ENCODE measurements around the gene CIBAR2. TPM values are rescaled to one million over a fixed set of nuclear protein-coding genes. Genes with fewer than 3 reads are reported as not detected.

Gene CIBAR2
- total RNA-seq, 1 donor from 2014 or later: not detected

DNA sequence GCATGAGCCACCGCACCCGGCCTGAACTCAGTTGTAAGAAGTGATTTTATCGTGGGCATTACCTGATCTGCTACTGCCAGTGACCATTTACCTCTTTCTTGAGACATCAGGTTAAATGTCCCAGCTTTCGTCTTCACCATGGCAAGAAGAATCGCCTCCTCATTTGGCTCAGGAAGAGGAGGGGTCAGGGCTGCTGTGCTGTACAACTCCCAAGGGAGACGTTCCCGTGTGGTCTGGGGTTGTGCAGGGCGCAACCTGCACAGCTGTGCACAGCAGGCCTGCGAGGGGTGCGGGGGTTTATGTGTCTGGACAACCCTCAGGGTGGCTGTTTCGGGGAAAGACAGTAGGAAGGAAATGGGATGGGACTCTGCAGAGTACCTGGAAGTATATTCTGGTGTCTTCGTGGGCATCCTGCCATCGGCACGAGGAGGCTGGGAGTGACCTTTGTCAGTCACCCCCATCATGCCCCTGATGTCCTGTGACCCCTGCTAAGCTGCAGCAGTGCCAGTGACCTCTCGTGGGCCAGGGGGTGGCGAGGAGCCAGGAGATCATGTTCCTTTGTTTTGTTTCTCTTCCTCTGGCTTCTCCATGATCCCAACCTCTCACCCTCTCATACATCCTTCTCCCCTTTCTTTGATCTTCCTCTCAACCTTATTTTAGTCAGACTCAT is 27.3 kb downstream of the CIBAR2 start:
- no peaks in the 10 kb centered on the region for H3K27me3 Mint-ChIP-seq (ENCODE audit: low read depth)
- TF ChIP-seq CTCF (IDR thresholded peaks at IDR 0.05): no peak
- DNase-seq (ENCODE audit: low spot score): no peak
- H3K36me3 Mint-ChIP-seq (ENCODE audit: low read depth): peaks cover 9% of the 10 kb centered on the region
- H3K9me3 Mint-ChIP-seq (ENCODE audit: low read depth): no peaks in the 10 kb centered on the region
- no peak overlapping the region for H3K27ac Mint-ChIP-seq (ENCODE audit: unreplicated experiment)
- H3K4me3 Mint-ChIP-seq (ENCODE audit: unreplicated experiment): no peak overlapping the region
- peaks cover 12% of the 10 kb centered on the region for H3K4me1 Mint-ChIP-seq (ENCODE audit: low read depth)

- no peak for TF ChIP-seq CTCF (IDR thresholded peaks at IDR 0.05)
- no peak for DNase-seq (ENCODE audit: low spot score)
- Mint-ChIP-seq H3K4me3 (ENCODE audit: unreplicated experiment) (no peak overlapping the region), H3K27me3 (ENCODE audit: low read depth) (no peaks in the 10 kb centered on the region), H3K4me1 (ENCODE audit: low read depth) (peaks cover 5% of the 10 kb centered on the region), H3K27ac (ENCODE audit: unreplicated experiment) (no peak overlapping the region), H3K36me3 (ENCODE audit: low read depth) (peaks cover 14% of the 10 kb centered on the region), H3K9me3 (ENCODE audit: low read depth) (no peaks in the 10 kb centered on the region)
Measured at GRCh38 chr16:85083051-85083639, 29.1 kb downstream of the CIBAR2 start.

DNA sequence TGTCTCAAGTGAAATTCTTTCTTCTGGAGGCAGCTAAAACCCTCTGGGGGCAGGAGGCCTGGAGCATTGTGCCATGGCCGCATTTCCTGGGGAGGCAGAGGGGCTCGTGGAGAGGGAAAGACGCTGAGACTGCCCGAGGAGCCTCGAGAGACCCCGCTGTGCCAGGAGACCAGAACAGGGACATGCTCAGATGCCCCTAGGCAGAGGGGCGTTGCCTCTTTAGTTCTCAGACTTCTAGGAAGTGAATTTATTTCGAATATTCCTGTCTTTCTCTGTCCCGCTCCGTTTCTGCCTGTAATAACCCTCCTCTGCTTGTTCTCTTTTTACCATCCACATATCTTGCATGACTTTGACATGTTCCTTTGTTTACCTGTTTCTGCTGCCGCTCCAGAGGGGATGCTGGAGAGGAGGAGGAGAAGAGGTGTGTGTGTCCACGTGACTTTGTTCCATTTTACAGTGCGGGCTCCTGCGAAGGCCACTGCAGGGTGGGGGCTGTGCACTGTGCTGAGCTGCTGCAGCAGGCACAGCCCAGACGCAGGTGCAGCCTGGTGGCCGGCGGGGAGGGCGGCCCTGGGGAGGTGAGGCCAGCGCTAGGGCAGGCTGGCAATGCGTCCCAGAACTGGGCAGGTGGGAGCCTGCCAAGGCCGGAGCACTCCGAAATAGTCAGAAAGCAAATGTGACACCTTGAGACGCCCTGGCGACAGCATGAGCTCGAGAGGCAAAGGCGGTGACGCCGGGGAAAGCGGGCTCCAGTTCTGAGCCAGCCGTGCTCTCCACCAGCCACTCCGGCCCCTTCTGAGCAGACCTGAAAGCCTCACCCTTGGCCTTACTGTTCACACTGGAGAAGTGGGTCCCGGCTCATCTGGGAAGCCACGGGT is 29.9 kb downstream of the CIBAR2 start:
- Mint-ChIP-seq H3K27ac (ENCODE audit: unreplicated experiment) (no peak overlapping the region), H3K4me1 (ENCODE audit: low read depth) (peaks cover 5% of the 10 kb centered on the region), H3K36me3 (ENCODE audit: low read depth) (peaks cover 16% of the 10 kb centered on the region), H3K27me3 (ENCODE audit: low read depth) (no peaks in the 10 kb centered on the region), H3K9me3 (ENCODE audit: low read depth) (no peaks in the 10 kb centered on the region), H3K4me3 (ENCODE audit: unreplicated experiment) (no peak overlapping the region)
- DNase-seq (ENCODE audit: low spot score): no peak
- no peak for TF ChIP-seq CTCF (IDR thresholded peaks at IDR 0.05)

- Mint-ChIP-seq H3K27ac (ENCODE audit: unreplicated experiment) (no peak overlapping the region), H3K9me3 (ENCODE audit: low read depth) (no peaks in the 10 kb centered on the region), H3K4me3 (ENCODE audit: unreplicated experiment) (no peak overlapping the region), H3K27me3 (ENCODE audit: low read depth) (no peaks in the 10 kb centered on the region), H3K4me1 (ENCODE audit: low read depth) (peaks cover 5% of the 10 kb centered on the region), H3K36me3 (ENCODE audit: low read depth) (peaks cover 16% of the 10 kb centered on the region)
- no peak for DNase-seq (ENCODE audit: low spot score)
- no peak for TF ChIP-seq CTCF (IDR thresholded peaks at IDR 0.05)
Measured at GRCh38 chr16:85081765-85082164, 30.5 kb downstream of the CIBAR2 start.

DNA sequence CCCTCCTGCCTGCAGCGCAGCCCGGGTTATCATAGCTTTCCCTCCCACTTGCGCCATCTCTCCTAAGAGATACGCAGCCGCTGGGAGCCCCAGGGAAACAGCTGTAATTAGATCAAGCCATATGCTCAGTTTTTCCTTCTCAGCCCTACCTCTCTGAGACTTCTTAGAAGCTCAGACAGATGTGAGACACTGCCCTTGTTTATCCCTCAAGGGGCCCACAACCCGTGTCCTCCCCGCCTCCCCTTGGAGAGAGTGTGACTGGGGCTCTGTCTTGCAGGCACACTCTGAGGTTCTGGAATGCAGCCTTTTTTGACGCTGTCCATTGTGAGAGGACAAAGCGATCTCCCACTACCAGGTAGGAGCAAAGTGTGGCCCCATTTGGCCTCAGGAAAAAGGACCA is 31.2 kb downstream of the CIBAR2 start:
- TF ChIP-seq CTCF (IDR thresholded peaks at IDR 0.05): no peak
- no peak for DNase-seq (ENCODE audit: low spot score)
- H3K27ac Mint-ChIP-seq (ENCODE audit: unreplicated experiment): no peak overlapping the region
- no peaks in the 10 kb centered on the region for H3K9me3 Mint-ChIP-seq (ENCODE audit: low read depth)
- H3K36me3 Mint-ChIP-seq (ENCODE audit: low read depth): peaks cover 18% of the 10 kb centered on the region
- peaks cover 5% of the 10 kb centered on the region for H3K4me1 Mint-ChIP-seq (ENCODE audit: low read depth)
- no peak overlapping the region for H3K4me3 Mint-ChIP-seq (ENCODE audit: unreplicated experiment)
- no peaks in the 10 kb centered on the region for H3K27me3 Mint-ChIP-seq (ENCODE audit: low read depth)
